ENCODE data around the gene CELA2A.
"Not testable (repeated sequence)": the region's sequence is repeated elsewhere in the genome, so short reads cannot be mapped to it uniquely, and the experiment has no call there.

Gene CELA2A

DNA sequence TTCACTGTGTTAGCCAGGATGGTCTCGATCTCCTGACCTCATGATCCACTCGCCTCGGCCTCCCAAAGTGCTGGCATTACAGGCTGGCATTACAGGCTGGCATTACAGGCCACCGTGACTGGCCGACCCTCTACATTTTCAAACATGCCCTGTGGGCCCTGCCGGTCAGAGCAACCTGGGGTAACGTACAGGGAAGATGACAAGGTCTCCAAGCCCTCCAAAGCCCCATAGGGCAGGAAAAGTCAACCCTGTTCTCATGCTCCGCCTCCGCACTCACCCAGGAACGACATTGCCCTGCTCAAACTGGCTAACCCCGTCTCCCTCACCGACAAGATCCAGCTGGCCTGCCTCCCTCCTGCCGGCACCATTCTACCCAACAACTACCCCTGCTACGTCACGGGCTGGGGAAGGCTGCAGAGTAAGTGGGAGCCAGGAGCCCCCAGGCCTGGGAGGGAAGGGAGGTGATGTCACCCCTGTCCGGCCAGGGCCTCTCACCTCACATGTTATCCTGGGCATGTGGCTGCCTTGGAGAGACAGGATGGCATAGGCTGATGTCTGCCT lies 26.5 kb downstream of the CELA2A start:
- H3K27me3 ChIP-seq (ENCODE audit: insufficient read depth, poor library complexity, severe bottlenecking); H3K4me3 ChIP-seq (replicated peaks; ENCODE audit: insufficient read depth, low read length); DNase-seq (ENCODE audit: low read depth in 1 of 2, low spot score in 1 of 2); H3K27ac ChIP-seq (replicated peaks): not testable (repeated sequence)

DNA sequence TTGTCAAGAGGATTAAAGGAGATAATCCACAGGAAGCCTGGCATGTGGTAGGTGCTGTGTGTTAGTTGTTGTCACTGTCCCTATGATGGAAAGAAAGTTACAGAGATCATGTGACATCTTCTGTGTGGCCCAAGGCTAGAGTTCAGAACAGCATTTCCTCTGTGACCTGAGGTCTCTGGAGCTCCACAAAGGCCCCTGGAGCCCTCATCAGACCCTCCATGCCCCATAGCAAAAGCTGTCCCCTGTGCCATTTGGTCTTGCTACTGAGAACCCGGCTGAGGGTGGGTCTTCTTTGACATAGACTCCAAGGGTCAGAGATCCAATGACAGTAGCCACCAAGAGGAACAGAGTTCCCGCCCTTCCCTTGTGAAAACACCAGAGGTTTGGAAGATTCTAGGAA lies 27.4 kb downstream of the CELA2A start:
- TF ChIP-seq, protein P1, sequence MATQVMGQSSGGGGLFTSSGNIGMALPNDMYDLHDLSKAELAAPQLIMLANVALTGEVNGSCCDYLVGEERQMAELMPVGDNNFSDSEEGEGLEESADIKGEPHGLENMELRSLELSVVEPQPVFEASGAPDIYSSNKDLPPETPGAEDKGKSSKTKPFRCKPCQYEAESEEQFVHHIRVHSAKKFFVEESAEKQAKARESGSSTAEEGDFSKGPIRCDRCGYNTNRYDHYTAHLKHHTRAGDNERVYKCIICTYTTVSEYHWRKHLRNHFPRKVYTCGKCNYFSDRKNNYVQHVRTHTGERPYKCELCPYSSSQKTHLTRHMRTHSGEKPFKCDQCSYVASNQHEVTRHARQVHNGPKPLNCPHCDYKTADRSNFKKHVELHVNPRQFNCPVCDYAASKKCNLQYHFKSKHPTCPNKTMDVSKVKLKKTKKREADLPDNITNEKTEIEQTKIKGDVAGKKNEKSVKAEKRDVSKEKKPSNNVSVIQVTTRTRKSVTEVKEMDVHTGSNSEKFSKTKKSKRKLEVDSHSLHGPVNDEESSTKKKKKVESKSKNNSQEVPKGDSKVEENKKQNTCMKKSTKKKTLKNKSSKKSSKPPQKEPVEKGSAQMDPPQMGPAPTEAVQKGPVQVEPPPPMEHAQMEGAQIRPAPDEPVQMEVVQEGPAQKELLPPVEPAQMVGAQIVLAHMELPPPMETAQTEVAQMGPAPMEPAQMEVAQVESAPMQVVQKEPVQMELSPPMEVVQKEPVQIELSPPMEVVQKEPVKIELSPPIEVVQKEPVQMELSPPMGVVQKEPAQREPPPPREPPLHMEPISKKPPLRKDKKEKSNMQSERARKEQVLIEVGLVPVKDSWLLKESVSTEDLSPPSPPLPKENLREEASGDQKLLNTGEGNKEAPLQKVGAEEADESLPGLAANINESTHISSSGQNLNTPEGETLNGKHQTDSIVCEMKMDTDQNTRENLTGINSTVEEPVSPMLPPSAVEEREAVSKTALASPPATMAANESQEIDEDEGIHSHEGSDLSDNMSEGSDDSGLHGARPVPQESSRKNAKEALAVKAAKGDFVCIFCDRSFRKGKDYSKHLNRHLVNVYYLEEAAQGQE (IDR thresholded peaks at IDR 0.05; ENCODE audit: insufficient replicate concordance, low read depth), result no peak
- TF ChIP-seq GABPA (IDR thresholded peaks at IDR 0.05; ENCODE audit: low read depth) (no peak), CTCF (IDR thresholded peaks at IDR 0.05; ENCODE audit: insufficient read depth, low read length) (no peak), SPI1 (IDR thresholded peaks at IDR 0.05; ENCODE audit: borderline replicate concordance, low read depth) (no peak), POLR2AphosphoS5 (IDR thresholded peaks at IDR 0.05; ENCODE audit: low read depth) (no peak)
- DNase-seq (ENCODE audit: low read depth in 1 of 2, low spot score in 1 of 2), result no peak
- Histone ChIP-seq H3K27me3 (ENCODE audit: insufficient read depth, poor library complexity, severe bottlenecking) (no peaks in the 10 kb centered on the region), H3K4me3 (replicated peaks; ENCODE audit: insufficient read depth, low read length) (no peak overlapping the region), H3K27ac (replicated peaks) (no peak overlapping the region)

GRCh38 chr1:15484443-15484842 lies 27.9 kb downstream of the CELA2A start:
- H3K27ac ChIP-seq (replicated peaks); DNase-seq (ENCODE audit: low read depth in 1 of 2, low spot score in 1 of 2); H3K4me3 ChIP-seq (replicated peaks; ENCODE audit: insufficient read depth, low read length); H3K27me3 ChIP-seq (ENCODE audit: insufficient read depth, poor library complexity, severe bottlenecking): not testable (repeated sequence)

GRCh38 chr1:15485636-15486035 lies 29.1 kb downstream of the CELA2A start:
- H3K4me3 ChIP-seq (replicated peaks; ENCODE audit: insufficient read depth, low read length), result no peak overlapping the region
- no peak for TF ChIP-seq POLR2AphosphoS5 (IDR thresholded peaks at IDR 0.05; ENCODE audit: low read depth)
- TF ChIP-seq, protein P1 (IDR thresholded peaks at IDR 0.05; ENCODE audit: insufficient replicate concordance, low read depth), result no peak
- TF ChIP-seq GABPA (IDR thresholded peaks at IDR 0.05; ENCODE audit: low read depth), result no peak
- no peak for TF ChIP-seq SPI1 (IDR thresholded peaks at IDR 0.05; ENCODE audit: borderline replicate concordance, low read depth)
- no peak for TF ChIP-seq CTCF (IDR thresholded peaks at IDR 0.05; ENCODE audit: insufficient read depth, low read length)
- no peaks in the 10 kb centered on the region for H3K27me3 ChIP-seq (ENCODE audit: insufficient read depth, poor library complexity, severe bottlenecking)
- no peak overlapping the region for H3K27ac ChIP-seq (replicated peaks)
- DNase-seq (ENCODE audit: low read depth in 1 of 2, low spot score in 1 of 2), result no peak

DNA sequence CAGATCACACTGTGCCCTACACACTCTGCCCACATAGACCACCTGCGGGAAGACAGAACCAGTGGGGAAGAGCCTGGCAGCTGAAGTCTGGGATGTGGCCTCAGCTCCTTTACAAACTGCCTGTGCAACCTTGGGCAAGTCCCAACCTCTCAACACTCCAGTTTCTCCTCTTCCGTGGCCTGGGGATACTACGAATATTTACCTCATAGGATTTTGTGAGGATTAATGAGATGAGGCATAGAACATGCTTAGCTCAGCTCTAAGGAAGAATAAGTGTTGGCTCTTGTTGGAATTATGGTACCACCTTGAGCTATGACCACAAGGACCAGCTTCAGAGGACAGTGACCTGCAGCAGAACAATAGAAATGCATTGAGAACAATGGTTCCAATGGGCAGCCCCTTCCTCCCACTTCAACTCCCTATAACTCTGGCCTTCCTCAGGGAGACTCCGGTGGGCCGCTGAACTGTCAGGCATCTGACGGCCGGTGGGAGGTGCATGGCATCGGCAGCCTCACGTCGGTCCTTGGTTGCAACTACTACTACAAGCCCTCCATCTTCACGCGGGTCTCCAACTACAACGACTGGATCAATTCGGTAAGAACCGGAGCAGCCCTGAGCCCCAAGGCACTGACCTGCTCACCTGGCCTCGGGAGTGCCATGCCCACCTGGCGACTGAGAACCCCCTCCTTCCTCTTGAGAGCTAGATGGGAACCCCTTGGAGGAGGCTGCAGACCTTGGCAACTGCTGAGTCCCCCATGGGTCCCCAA lies 30.5 kb downstream of the CELA2A start:
- DNase-seq (ENCODE audit: low read depth in 1 of 2, low spot score in 1 of 2); H3K27me3 ChIP-seq (ENCODE audit: insufficient read depth, poor library complexity, severe bottlenecking); H3K27ac ChIP-seq (replicated peaks); H3K4me3 ChIP-seq (replicated peaks; ENCODE audit: insufficient read depth, low read length): not testable (repeated sequence)
